ENCODE measurements around the gene ADA. TPM values are rescaled to one million over a fixed set of nuclear protein-coding genes. Genes with fewer than 3 reads are reported as not detected.
"Not testable (repeated sequence)": the region's sequence is repeated elsewhere in the genome, so short reads cannot be mapped to it uniquely, and the experiment has no call there.

ADA gene
- total RNA-seq, 5 donors from 2014 or later (not counting 1 experiment from before 2014, with no cell fraction given), result 21.9 to 42.1 (median 33.3) TPM

GRCh38 chr20:44656448-44656847, 4.9 kb upstream of the ADA start:
- DNase-seq (no peak), ATAC-seq (replicated peaks in 1 of 4) (no peak)
- no peaks in the 10 kb centered on the region for H3K9me3 ChIP-seq
- H3K36me3 ChIP-seq (ENCODE audit: control insufficient read depth in 2 of 2, extremely low read depth in 1 of 2, insufficient read depth in 1 of 2, low read length in 1 of 2), result peaks cover 7 to 12% of the 10 kb centered on the region in 2 donors
- Mint-ChIP-seq H3K4me1 (peaks cover 11 to 14% (median 13%) of the 10 kb centered on the region in 3 donors), H3K36me3 (peaks cover 28% of the 10 kb centered on the region), H3K27me3 (no peaks in the 10 kb centered on the region), H3K9me3 (no peaks in the 10 kb centered on the region), H3K27ac (peak overlapping the region; percentile 33 to 58), H3K4me3 (no peak overlapping the region)
- H3K4me3 ChIP-seq (ENCODE audit: control insufficient read depth in 1 of 2, extremely low read depth in 1 of 2, low read length in 1 of 2), result no peak overlapping the region
- 100% methylated on average over 1 of the region's 3 CpGs for WGBS (ENCODE audit: insufficient coverage)
- H3K27me3 ChIP-seq (replicated peaks in 1 of 2; ENCODE audit: control insufficient read depth in 2 of 2, extremely low read depth in 1 of 2, insufficient read depth in 2 of 2, low read length in 1 of 2), result no peaks in the 10 kb centered on the region
- no peak overlapping the region for H3K27ac ChIP-seq (ENCODE audit: low read length)
- CTCF ChIA-PET, result interaction anchor here in 1 of 2 donors (0.7 kb wide), 1 partner anchor 27 kb away, joined by 3 read pairs; no protein-coding TSS in a partner anchor
- H3K4me1 ChIP-seq (ENCODE audit: control insufficient read depth in 1 of 2, extremely low read depth in 1 of 2, insufficient read depth in 2 of 2, low read length in 2 of 2), result peaks cover 0 to 8% of the 10 kb centered on the region in 2 experiments
- POLR2A ChIA-PET, result no interaction called here

- DNase-seq; H3K27me3 ChIP-seq (replicated peaks in 1 of 2; ENCODE audit: control insufficient read depth in 2 of 2, extremely low read depth in 1 of 2, insufficient read depth in 2 of 2, low read length in 1 of 2); H3K9me3 Mint-ChIP-seq; H3K27ac ChIP-seq (ENCODE audit: low read length); H3K36me3 ChIP-seq (ENCODE audit: control insufficient read depth in 2 of 2, extremely low read depth in 1 of 2, insufficient read depth in 1 of 2, low read length in 1 of 2); H3K9me3 ChIP-seq; H3K4me3 ChIP-seq (ENCODE audit: control insufficient read depth in 1 of 2, extremely low read depth in 1 of 2, low read length in 1 of 2); ATAC-seq (replicated peaks in 1 of 4); H3K4me3 Mint-ChIP-seq; H3K27me3 Mint-ChIP-seq; POLR2A ChIA-PET: not testable (repeated sequence)
- Mint-ChIP-seq H3K27ac (peak overlapping the region in 1 of 2 donors; percentile 28), H3K4me1 (peaks cover 29 to 34% (median 29%) of the 10 kb centered on the region in 3 donors), H3K36me3 (peaks cover 17% of the 10 kb centered on the region)
- WGBS (ENCODE audit: insufficient coverage), result no CpG with 5 or more reads among the region's 5 CpGs
- CTCF ChIA-PET, result interaction anchor here in 1 of 2 donors (1.4 kb wide), 1 partner anchor 29 kb away, joined by 5 read pairs; no protein-coding TSS in a partner anchor
- H3K4me1 ChIP-seq (ENCODE audit: control insufficient read depth in 1 of 2, extremely low read depth in 1 of 2, insufficient read depth in 2 of 2, low read length in 2 of 2), result peaks cover 5 to 29% of the 10 kb centered on the region in 2 experiments
Measured at GRCh38 chr20:44654210-44654609, 2.7 kb upstream of the ADA start.

- no peak overlapping the region for H3K4me3 ChIP-seq (ENCODE audit: control insufficient read depth in 1 of 2, extremely low read depth in 1 of 2, low read length in 1 of 2)
- Mint-ChIP-seq H3K27ac (peak overlapping the region; percentile 47 to 82), H3K36me3 (peaks cover 10% of the 10 kb centered on the region), H3K9me3 (no peaks in the 10 kb centered on the region), H3K4me1 (peaks cover 35 to 40% (median 36%) of the 10 kb centered on the region in 3 donors), H3K27me3 (no peaks in the 10 kb centered on the region), H3K4me3 (peak overlapping the region in 2 of 3 donors; percentile 83 to 86)
- no peak for DNase-seq
- H3K9me3 ChIP-seq, result no peaks in the 10 kb centered on the region
- no peaks in the 10 kb centered on the region for H3K27me3 ChIP-seq (replicated peaks in 1 of 2; ENCODE audit: control insufficient read depth in 2 of 2, extremely low read depth in 1 of 2, insufficient read depth in 2 of 2, low read length in 1 of 2)
- no peak for ATAC-seq (replicated peaks in 1 of 4)
- POLR2A ChIA-PET, result interaction anchor here in 1 of 2 donors (1.0 kb wide), 1 partner anchor 133 kb away, joined by 4 read pairs; no protein-coding TSS in a partner anchor
- no peak overlapping the region for H3K27ac ChIP-seq (ENCODE audit: low read length)
- H3K36me3 ChIP-seq (ENCODE audit: control insufficient read depth in 2 of 2, extremely low read depth in 1 of 2, insufficient read depth in 1 of 2, low read length in 1 of 2), result peaks cover 3 to 5% of the 10 kb centered on the region in 2 donors
- H3K4me1 ChIP-seq (ENCODE audit: control insufficient read depth in 1 of 2, extremely low read depth in 1 of 2, insufficient read depth in 2 of 2, low read length in 2 of 2), result peaks cover 12 to 35% of the 10 kb centered on the region in 2 experiments
- CTCF ChIA-PET, result interaction anchor here in 1 of 2 donors (0.6 to 1.4 kb wide), 6 partner anchors 9 to 467 kb away, joined by 3 to 5 read pairs (median 4); no protein-coding TSS in a partner anchor
- WGBS (ENCODE audit: insufficient coverage), result 71% methylated on average over 1 of the region's 2 CpGs
Measured at GRCh38 chr20:44653546-44653945, 2.0 kb upstream of the ADA start.

GRCh38 chr20:44651434-44651683, 140 bp downstream of the ADA start:
- H3K4me3 Mint-ChIP-seq, result peak overlapping the region; percentile 83 to 88 (median 86)
- H3K4me1 ChIP-seq (ENCODE audit: control insufficient read depth in 1 of 2, extremely low read depth in 1 of 2, insufficient read depth in 2 of 2, low read length in 2 of 2), result peaks cover 30 to 57% of the 10 kb centered on the region in 2 experiments
- under 1% methylated on average over 33 of the region's 33 CpGs for WGBS (ENCODE audit: insufficient coverage)
- DNase-seq (peak in 2 of 35 experiments; percentile 16 to 19), ATAC-seq (replicated peaks in 1 of 4) (no peak)
- H3K36me3 ChIP-seq (ENCODE audit: control insufficient read depth in 2 of 2, extremely low read depth in 1 of 2, insufficient read depth in 1 of 2, low read length in 1 of 2), result no peaks in the 10 kb centered on the region
- H3K27me3 Mint-ChIP-seq, result no peaks in the 10 kb centered on the region
- peak overlapping the region; percentile 69 for H3K27ac ChIP-seq (ENCODE audit: low read length)
- H3K27me3 ChIP-seq (replicated peaks in 1 of 2; ENCODE audit: control insufficient read depth in 2 of 2, extremely low read depth in 1 of 2, insufficient read depth in 2 of 2, low read length in 1 of 2), result no peaks in the 10 kb centered on the region
- ChIA-PET POLR2A (interaction anchor here (0.6 kb wide), 2 partner anchors 10 to 33 kb away, joined by 3 to 5 read pairs; no protein-coding TSS in a partner anchor), CTCF (interaction anchor here (0.6 to 1.8 kb wide), 4 partner anchors 30 to 149 kb away, joined by 3 to 8 read pairs (median 4); no protein-coding TSS in a partner anchor)
- peak overlapping the region; percentile 68 to 74 for H3K4me3 ChIP-seq (ENCODE audit: control insufficient read depth in 1 of 2, extremely low read depth in 1 of 2, low read length in 1 of 2)
- peaks cover 55 to 62% (median 57%) of the 10 kb centered on the region in 3 donors for H3K4me1 Mint-ChIP-seq
- H3K36me3 Mint-ChIP-seq, result no peaks in the 10 kb centered on the region
- peak overlapping the region; percentile 94 to 99 for H3K27ac Mint-ChIP-seq
- no peaks in the 10 kb centered on the region for H3K9me3 ChIP-seq
- no peaks in the 10 kb centered on the region for H3K9me3 Mint-ChIP-seq

- H3K4me3 Mint-ChIP-seq, result peak overlapping the region; percentile 83 to 88 (median 86)
Measured at GRCh38 chr20:44650771-44651433, 597 bp downstream of the ADA start.

GRCh38 chr20:44649976-44650375, 1.5 kb downstream of the ADA start:
- Histone ChIP-seq H3K27me3 (replicated peaks in 1 of 2; ENCODE audit: control insufficient read depth in 2 of 2, extremely low read depth in 1 of 2, insufficient read depth in 2 of 2, low read length in 1 of 2) (no peaks in the 10 kb centered on the region), H3K36me3 (ENCODE audit: control insufficient read depth in 2 of 2, extremely low read depth in 1 of 2, insufficient read depth in 1 of 2, low read length in 1 of 2) (no peaks in the 10 kb centered on the region), H3K9me3 (no peaks in the 10 kb centered on the region), H3K27ac (ENCODE audit: low read length) (no peak overlapping the region), H3K4me1 (ENCODE audit: control insufficient read depth in 1 of 2, extremely low read depth in 1 of 2, insufficient read depth in 2 of 2, low read length in 2 of 2) (peaks cover 39 to 71% of the 10 kb centered on the region in 2 experiments), H3K4me3 (ENCODE audit: control insufficient read depth in 1 of 2, extremely low read depth in 1 of 2, low read length in 1 of 2) (peak overlapping the region; percentile 68 to 74)
- Mint-ChIP-seq H3K9me3 (no peaks in the 10 kb centered on the region), H3K36me3 (no peaks in the 10 kb centered on the region), H3K27ac (peak overlapping the region; percentile 94 to 99), H3K4me3 (peak overlapping the region; percentile 83 to 88 (median 86)), H3K27me3 (no peaks in the 10 kb centered on the region), H3K4me1 (peaks cover 67 to 76% (median 70%) of the 10 kb centered on the region in 3 donors)
- 48% methylated on average over 5 of the region's 6 CpGs for WGBS (ENCODE audit: insufficient coverage)
- ATAC-seq (replicated peaks in 1 of 4) (no peak), DNase-seq (no peak)
- CTCF ChIA-PET, result interaction anchor here (0.5 to 1.0 kb wide), 4 partner anchors 34 to 1321 kb away, joined by 3 to 9 read pairs (median 6); no protein-coding TSS in a partner anchor
- POLR2A ChIA-PET, result interaction anchor here (0.6 to 0.7 kb wide), 2 partner anchors 40 to 1165 kb away, joined by 4 to 5 read pairs; no protein-coding TSS in a partner anchor

More at GRCh38 chr20:44650771-44651433, 597 bp downstream of the ADA start:
- H3K27me3 ChIP-seq (replicated peaks in 1 of 2; ENCODE audit: control insufficient read depth in 2 of 2, extremely low read depth in 1 of 2, insufficient read depth in 2 of 2, low read length in 1 of 2), result no peaks in the 10 kb centered on the region
- 5% methylated on average over 23 of the region's 24 CpGs for WGBS (ENCODE audit: insufficient coverage)
- ChIA-PET POLR2A (interaction anchor here (0.6 kb wide), 3 partner anchors 9 to 1164 kb away, joined by 3 to 5 read pairs (median 5); no protein-coding TSS in a partner anchor), CTCF (interaction anchor here (0.6 to 1.8 kb wide), 4 partner anchors 8 to 149 kb away, joined by 3 to 5 read pairs (median 4); no protein-coding TSS in a partner anchor)
- Mint-ChIP-seq H3K4me1 (peaks cover 59 to 67% (median 62%) of the 10 kb centered on the region in 3 donors), H3K27me3 (no peaks in the 10 kb centered on the region), H3K9me3 (no peaks in the 10 kb centered on the region), H3K27ac (peak overlapping the region; percentile 94 to 99), H3K36me3 (no peaks in the 10 kb centered on the region)
- H3K36me3 ChIP-seq (ENCODE audit: control insufficient read depth in 2 of 2, extremely low read depth in 1 of 2, insufficient read depth in 1 of 2, low read length in 1 of 2), result no peaks in the 10 kb centered on the region
- peak overlapping the region; percentile 68 to 74 for H3K4me3 ChIP-seq (ENCODE audit: control insufficient read depth in 1 of 2, extremely low read depth in 1 of 2, low read length in 1 of 2)
- no peaks in the 10 kb centered on the region for H3K9me3 ChIP-seq
- H3K4me1 ChIP-seq (ENCODE audit: control insufficient read depth in 1 of 2, extremely low read depth in 1 of 2, insufficient read depth in 2 of 2, low read length in 2 of 2), result peaks cover 33 to 62% of the 10 kb centered on the region in 2 experiments
- ATAC-seq (replicated peaks in 1 of 4), result peak; percentile 50 to 70 (median 68)
- peak in 22 of 35 experiments; percentile 8 to 62 (median 34) for DNase-seq
- peak overlapping the region; percentile 69 for H3K27ac ChIP-seq (ENCODE audit: low read length)

All from T-cell (primary cell).